Measurements from ENCODE around the gene ART4.

ART4 gene

GRCh38 chr12:14836336-14837210, 6.8 kb downstream of the ART4 start:
- Histone ChIP-seq H3K9me2 (replicated peaks; ENCODE audit: insufficient read depth, low read length) (no peaks in the 10 kb centered on the region), H2AFZ (ENCODE audit: low read length) (no peak overlapping the region), H3K79me2 (ENCODE audit: low read length) (no peaks in the 10 kb centered on the region), H3K27ac (ENCODE audit: low read length) (no peak overlapping the region), H3K9ac (ENCODE audit: low read length) (no peak overlapping the region), H3K4me3 (ENCODE audit: low read length) (no peak overlapping the region), H3K9me3 (replicated peaks; ENCODE audit: insufficient read depth, low read length) (no peaks in the 10 kb centered on the region), H3K4me2 (ENCODE audit: low read depth, low read length) (no peak overlapping the region), H3K4me1 (ENCODE audit: low read length) (no peaks in the 10 kb centered on the region), H3F3A (ENCODE audit: insufficient read depth, low read length) (no peaks in the 10 kb centered on the region), H3K27me3 (replicated peaks; ENCODE audit: insufficient read depth, low read length) (no peaks in the 10 kb centered on the region), H3K36me3 (replicated peaks; ENCODE audit: insufficient read depth, low read length) (no peaks in the 10 kb centered on the region), H4K20me1 (ENCODE audit: insufficient read depth, low read length) (no peaks in the 10 kb centered on the region)
- TF ChIP-seq EZH2phosphoT487 (IDR thresholded peaks at IDR 0.05; ENCODE audit: low read length) (no peak), EZH2 (optimal IDR thresholded peaks at IDR 0.05; ENCODE audit: low read depth, low read length) (no peak), CTCF (IDR thresholded peaks at IDR 0.05; ENCODE audit: low read length) (no peak)
- DNase-seq, result no peak

GRCh38 chr12:14834509-14834908, 8.8 kb downstream of the ART4 start:
- no peaks in the 10 kb centered on the region for H3K9me3 ChIP-seq (replicated peaks; ENCODE audit: insufficient read depth, low read length)
- no peak overlapping the region for H3K4me2 ChIP-seq (ENCODE audit: low read depth, low read length)
- no peaks in the 10 kb centered on the region for H3K79me2 ChIP-seq (ENCODE audit: low read length)
- H4K20me1 ChIP-seq (ENCODE audit: insufficient read depth, low read length), result no peaks in the 10 kb centered on the region
- no peak overlapping the region for H3K9ac ChIP-seq (ENCODE audit: low read length)
- H3K9me2 ChIP-seq (replicated peaks; ENCODE audit: insufficient read depth, low read length), result no peaks in the 10 kb centered on the region
- no peak for DNase-seq
- no peaks in the 10 kb centered on the region for H3K36me3 ChIP-seq (replicated peaks; ENCODE audit: insufficient read depth, low read length)
- H3K4me1 ChIP-seq (ENCODE audit: low read length), result no peaks in the 10 kb centered on the region
- no peak overlapping the region for H3K4me3 ChIP-seq (ENCODE audit: low read length)
- no peaks in the 10 kb centered on the region for H3K27me3 ChIP-seq (replicated peaks; ENCODE audit: insufficient read depth, low read length)
- H3K27ac ChIP-seq (ENCODE audit: low read length), result no peak overlapping the region
- H2AFZ ChIP-seq (ENCODE audit: low read length), result no peak overlapping the region
- TF ChIP-seq CTCF (IDR thresholded peaks at IDR 0.05; ENCODE audit: low read length), result no peak
- no peak for TF ChIP-seq EZH2phosphoT487 (IDR thresholded peaks at IDR 0.05; ENCODE audit: low read length)
- TF ChIP-seq EZH2 (optimal IDR thresholded peaks at IDR 0.05; ENCODE audit: low read depth, low read length), result no peak
- no peaks in the 10 kb centered on the region for H3F3A ChIP-seq (ENCODE audit: insufficient read depth, low read length)

GRCh38 chr12:14833952-14834351, 9.4 kb downstream of the ART4 start:
- Histone ChIP-seq H3K9me2 (replicated peaks; ENCODE audit: insufficient read depth, low read length) (no peaks in the 10 kb centered on the region), H3K79me2 (ENCODE audit: low read length) (no peaks in the 10 kb centered on the region), H3K9ac (ENCODE audit: low read length) (no peak overlapping the region), H2AFZ (ENCODE audit: low read length) (no peak overlapping the region), H3K27me3 (replicated peaks; ENCODE audit: insufficient read depth, low read length) (no peaks in the 10 kb centered on the region), H3F3A (ENCODE audit: insufficient read depth, low read length) (no peaks in the 10 kb centered on the region), H3K4me3 (ENCODE audit: low read length) (no peak overlapping the region), H3K36me3 (replicated peaks; ENCODE audit: insufficient read depth, low read length) (no peaks in the 10 kb centered on the region), H3K9me3 (replicated peaks; ENCODE audit: insufficient read depth, low read length) (no peaks in the 10 kb centered on the region), H3K4me2 (ENCODE audit: low read depth, low read length) (no peak overlapping the region), H4K20me1 (ENCODE audit: insufficient read depth, low read length) (no peaks in the 10 kb centered on the region), H3K4me1 (ENCODE audit: low read length) (no peaks in the 10 kb centered on the region), H3K27ac (ENCODE audit: low read length) (no peak overlapping the region)
- TF ChIP-seq CTCF (IDR thresholded peaks at IDR 0.05; ENCODE audit: low read length) (no peak), EZH2 (optimal IDR thresholded peaks at IDR 0.05; ENCODE audit: low read depth, low read length) (no peak)
- no peak for DNase-seq

Measured in MM.1S (cell line).